Common myeloid progenitor, CD34-positive (primary cell): ENCODE measurements around the gene SSBP3.

ENCODE experiments used
- CTCF ChIA-PET: fragments of 350-600 bp; sonication (Branson Sonifier 250); formaldehyde crosslinking; loops from one replicate; lab custom pipeline; 2021; ENCODE audit warnings: antibody characterized with exemption; lab: Charles Lee
- POLR2A ChIA-PET: fragments of 350-600 bp; sonication (Branson Sonifier 250); formaldehyde crosslinking; loops from one replicate; lab custom pipeline; 2021; ENCODE audit warnings: antibody characterized with exemption; lab: Charles Lee
- DNase-seq, 3 donors: peaks; one replicate each; pipeline versions ENCODE4 v3.0.0 to v3.0.0-alpha.2; 2013
- H3K27ac ChIP-seq, 2 experiments: 1 replicate in 1 of 2; 2 replicates in 1 of 2; pipeline ENCODE4 v1.7.0; 2013; ENCODE audit warnings: inconsistent platforms in 2 of 2, low read length in 2 of 2, mild to moderate bottlenecking in 2 of 2, low read depth in 1 of 2, moderate library complexity in 1 of 2; ENCODE audit not compliant: severe bottlenecking in 2 of 2, insufficient read depth in 1 of 2, poor library complexity in 1 of 2
- H3K27me3 ChIP-seq, 5 experiments: replicated peaks in 2 of 5; 1 replicate in 3 of 5; 2 replicates in 2 of 5; pipeline versions ENCODE4 v1.6.1 to v1.7.0; 2013; ENCODE audit warnings: low read length in 4 of 5, mild to moderate bottlenecking in 2 of 5, moderate library complexity in 2 of 5, inconsistent platforms in 1 of 5; ENCODE audit not compliant: insufficient read depth in 5 of 5, control insufficient read depth in 4 of 5
- H3K36me3 ChIP-seq, 4 experiments: 1 replicate in 2 of 4; 2 replicates in 2 of 4; pipeline versions ENCODE4 v1.6.1 to v1.7.0; 2013; ENCODE audit warnings: low read length in 3 of 4, control low read depth in 1 of 4, mild to moderate bottlenecking in 1 of 4; ENCODE audit not compliant: control insufficient read depth in 4 of 4, insufficient read depth in 4 of 4
- H3K4me1 ChIP-seq, 4 experiments: 1 replicate in 3 of 4; 2 replicates in 1 of 4; pipeline versions ENCODE4 v1.6.1 to v1.7.1; 2013; ENCODE audit warnings: low read length in 3 of 4, mild to moderate bottlenecking in 3 of 4, control low read depth in 1 of 4, inconsistent platforms in 1 of 4, moderate library complexity in 1 of 4; ENCODE audit not compliant: control insufficient read depth in 4 of 4, insufficient read depth in 4 of 4; ENCODE audit errors: control extremely low read depth in 1 of 4
- H3K4me3 ChIP-seq, 7 experiments: 1 replicate in 4 of 7; 2 replicates in 3 of 7; pipeline versions ENCODE4 v1.5.1 to v1.7.0; 2013; ENCODE audit warnings: mild to moderate bottlenecking in 7 of 7, low read length in 6 of 7, moderate library complexity in 6 of 7, inconsistent platforms in 2 of 7, low read depth in 2 of 7, control low read depth in 1 of 7; ENCODE audit not compliant: insufficient read depth in 4 of 7, control insufficient read depth in 1 of 7; ENCODE audit errors: extremely low read depth in 1 of 7
- H3K9me3 ChIP-seq, 5 experiments: 1 replicate in 4 of 5; 2 replicates in 1 of 5; pipeline versions ENCODE4 v1.6.1 to v1.7.1; 2013; ENCODE audit warnings: low read length in 4 of 5, mild to moderate bottlenecking in 2 of 5, inconsistent platforms in 1 of 5, low read depth in 1 of 5, moderate library complexity in 1 of 5; ENCODE audit not compliant: control insufficient read depth in 4 of 5, insufficient read depth in 2 of 5; ENCODE audit errors: control extremely low read depth in 1 of 5
- WGBS: methylation state at CpG from one replicate; pipeline ENCODE4 v1.1.5; 2013; ENCODE audit not compliant: insufficient coverage; 5-methylcytosine and 5-hydroxymethylcytosine counted together

The SSBP3 gene

DNA sequence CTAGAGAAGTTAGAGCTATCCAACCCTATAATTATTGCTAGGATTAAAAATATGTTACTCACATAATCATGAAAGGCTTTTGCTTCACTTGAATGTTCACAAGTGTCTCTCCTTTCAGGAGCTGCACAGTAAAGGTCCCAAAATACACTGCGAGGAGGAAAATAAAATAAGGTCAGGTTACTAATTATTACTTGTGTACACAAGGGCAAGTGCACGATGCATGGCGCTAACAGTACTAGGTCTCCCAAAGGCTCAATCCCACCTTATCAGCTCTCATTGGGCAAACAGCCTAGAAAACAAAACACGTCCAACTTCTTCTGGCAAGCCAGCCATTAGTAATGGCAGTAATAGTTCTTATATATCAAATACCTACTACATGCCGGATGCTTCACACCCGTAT is 4.4 kb downstream of the SSBP3 start:
- POLR2A ChIA-PET = no interaction called here
- Histone ChIP-seq H3K27ac (peak overlapping the region in 1 of 2 experiments; percentile 6), H3K9me3 (no peaks in the 10 kb centered on the region), H3K27me3 (no peaks in the 10 kb centered on the region), H3K4me3 (no peak overlapping the region), H3K4me1 (peaks cover 0 to 41% (median 36%) of the 10 kb centered on the region in 4 experiments), H3K36me3 (peaks cover 8 to 71% (median 55%) of the 10 kb centered on the region in 4 experiments)
- CTCF ChIA-PET = interaction anchor here (0.6 to 2.0 kb wide), 8 partner anchors 14 to 329 kb away, joined by 3 to 8 read pairs (median 4); no protein-coding TSS in a partner anchor
- 100% methylated on average over 1 of the region's 6 CpGs for WGBS
- no peak for DNase-seq

DNA sequence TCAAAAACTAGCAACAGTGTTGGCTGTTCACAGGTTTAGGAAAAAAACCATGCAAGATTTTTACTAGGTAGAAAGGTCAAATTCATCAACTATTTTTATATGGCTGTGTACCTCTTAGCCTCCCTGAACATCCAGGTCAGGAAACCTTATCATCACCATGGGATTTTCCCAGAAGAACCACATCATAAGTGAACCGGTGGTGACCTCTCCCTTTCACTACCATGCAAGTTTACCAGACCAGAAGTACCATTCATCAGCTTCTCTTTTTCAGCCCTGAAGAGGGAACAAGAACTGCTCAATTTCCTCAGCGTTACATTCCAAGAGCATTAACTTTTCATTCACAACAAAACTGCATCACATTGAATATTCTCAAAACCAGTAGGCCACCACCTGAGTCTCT is 5.9 kb downstream of the SSBP3 start:
- CTCF ChIA-PET = interaction anchor here (2.0 kb wide), 1 partner anchor 15 kb away, joined by 6 read pairs; no protein-coding TSS in a partner anchor
- H3K4me1 ChIP-seq = peaks cover 0 to 41% (median 36%) of the 10 kb centered on the region in 4 experiments

DNA sequence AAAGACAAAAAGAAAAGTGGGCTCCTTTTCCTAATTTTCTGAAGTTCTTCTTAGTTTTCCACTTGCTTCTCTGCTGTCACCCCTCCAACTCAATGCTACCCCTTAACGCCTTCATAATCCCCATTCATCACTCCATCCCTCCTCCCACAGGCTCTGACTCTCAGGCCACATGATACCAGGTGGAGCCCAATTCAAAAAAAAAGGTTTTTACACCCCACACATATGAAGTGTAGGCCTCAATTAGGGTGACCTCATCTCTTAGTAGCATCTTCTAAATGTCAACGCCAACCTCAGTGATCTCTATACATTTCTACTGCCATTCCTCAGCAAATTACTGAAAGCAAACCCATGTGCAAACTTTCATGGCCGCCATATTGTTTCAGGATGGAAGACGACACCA is 6.4 kb downstream of the SSBP3 start:
- Histone ChIP-seq H3K27ac (no peak overlapping the region), H3K4me3 (no peak overlapping the region), H3K9me3 (no peaks in the 10 kb centered on the region), H3K4me1 (peaks cover 0 to 37% (median 33%) of the 10 kb centered on the region in 4 experiments), H3K36me3 (peaks cover 10 to 85% (median 64%) of the 10 kb centered on the region in 4 experiments), H3K27me3 (no peaks in the 10 kb centered on the region)
- 97% methylated on average over 4 of the region's 4 CpGs for WGBS
- DNase-seq = no peak
- ChIA-PET POLR2A (no interaction called here), CTCF (interaction anchor here (1.1 to 2.0 kb wide), 2 partner anchors 14 to 90 kb away, joined by 3 to 5 read pairs; no protein-coding TSS in a partner anchor)

More for the DNA sequence above, 5.9 kb downstream of the SSBP3 start:
- peaks cover 8 to 80% (median 60%) of the 10 kb centered on the region in 4 experiments for H3K36me3 ChIP-seq
- no peaks in the 10 kb centered on the region for H3K9me3 ChIP-seq
- no peak overlapping the region for H3K4me3 ChIP-seq
- H3K27me3 ChIP-seq = no peaks in the 10 kb centered on the region
- H3K27ac ChIP-seq = no peak overlapping the region
- POLR2A ChIA-PET = no interaction called here
- DNase-seq = no peak
- 36% methylated on average over 2 of the region's 2 CpGs for WGBS

DNA sequence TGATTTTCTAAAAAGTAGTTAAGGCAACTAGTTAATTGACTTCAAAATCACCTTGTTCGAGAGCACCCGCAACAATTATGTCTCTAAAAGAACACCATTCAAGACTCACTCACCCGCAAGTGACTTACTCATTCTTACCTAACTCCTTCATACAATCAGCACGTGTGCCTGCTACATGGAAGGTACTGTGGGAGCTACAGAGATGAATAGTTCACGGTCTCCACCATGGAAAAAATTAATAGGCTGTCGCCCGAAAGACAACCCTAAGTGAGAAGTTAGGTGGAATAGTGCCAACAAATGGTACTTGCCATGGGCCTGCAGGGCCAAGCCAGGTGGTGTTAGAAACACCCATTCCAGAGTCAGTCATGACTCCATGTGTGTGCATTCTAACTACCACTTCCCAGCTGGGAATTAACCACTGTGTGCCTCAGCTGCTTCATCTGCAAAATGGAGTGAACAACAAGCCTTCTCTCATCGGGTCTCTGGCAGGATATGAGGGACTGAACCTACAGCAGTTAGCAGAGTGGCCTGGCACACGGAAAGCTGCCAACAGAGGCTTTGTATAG is 7.1 kb downstream of the SSBP3 start:
- H3K4me3 ChIP-seq = no peak overlapping the region
- peaks cover 0 to 30% (median 25%) of the 10 kb centered on the region in 4 experiments for H3K4me1 ChIP-seq
- H3K36me3 ChIP-seq = peaks cover 10 to 87% (median 68%) of the 10 kb centered on the region in 4 experiments
- no peaks in the 10 kb centered on the region for H3K27me3 ChIP-seq
- DNase-seq = no peak
- POLR2A ChIA-PET = no interaction called here
- no peak overlapping the region for H3K27ac ChIP-seq
- CTCF ChIA-PET = interaction anchor here (1.1 to 2.0 kb wide), 2 partner anchors 14 to 90 kb away, joined by 3 to 5 read pairs; no protein-coding TSS in a partner anchor
- no peaks in the 10 kb centered on the region for H3K9me3 ChIP-seq
- WGBS = 95% methylated on average over 8 of the region's 9 CpGs

DNA sequence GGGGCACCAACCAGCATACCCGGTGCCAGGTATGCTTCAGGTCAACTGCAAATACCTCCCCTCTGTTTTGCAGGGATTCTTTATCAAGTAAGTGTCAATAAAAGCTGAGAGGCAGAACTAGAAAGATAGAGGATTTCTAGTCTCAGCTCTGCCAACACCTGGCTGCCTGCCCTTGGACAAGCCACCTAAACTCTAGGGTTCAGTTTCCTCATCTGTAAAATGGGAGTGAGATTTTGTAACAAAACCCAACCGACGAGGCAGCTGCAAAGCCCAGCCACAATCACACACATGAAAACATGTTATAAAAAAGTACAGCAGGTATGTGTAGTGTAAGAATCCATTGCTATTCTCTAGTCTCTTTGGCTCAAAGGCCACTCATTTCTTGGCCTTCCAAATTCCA is 8.2 kb downstream of the SSBP3 start:
- Histone ChIP-seq H3K27ac (no peak overlapping the region), H3K4me1 (peaks cover 0 to 20% (median 17%) of the 10 kb centered on the region in 4 experiments), H3K27me3 (no peaks in the 10 kb centered on the region), H3K9me3 (no peaks in the 10 kb centered on the region), H3K4me3 (no peak overlapping the region), H3K36me3 (peaks cover 10 to 90% (median 74%) of the 10 kb centered on the region in 4 experiments)
- WGBS = 100% methylated on average over 1 of the region's 3 CpGs
- ChIA-PET CTCF (interaction anchor here (0.6 to 2.0 kb wide), 4 partner anchors 10 to 149 kb away, joined by 3 to 5 read pairs (median 4); no protein-coding TSS in a partner anchor), POLR2A (interaction anchor here (0.7 kb wide), 1 partner anchor 13 kb away, joined by 3 read pairs; no protein-coding TSS in a partner anchor)
- no peak for DNase-seq

DNA sequence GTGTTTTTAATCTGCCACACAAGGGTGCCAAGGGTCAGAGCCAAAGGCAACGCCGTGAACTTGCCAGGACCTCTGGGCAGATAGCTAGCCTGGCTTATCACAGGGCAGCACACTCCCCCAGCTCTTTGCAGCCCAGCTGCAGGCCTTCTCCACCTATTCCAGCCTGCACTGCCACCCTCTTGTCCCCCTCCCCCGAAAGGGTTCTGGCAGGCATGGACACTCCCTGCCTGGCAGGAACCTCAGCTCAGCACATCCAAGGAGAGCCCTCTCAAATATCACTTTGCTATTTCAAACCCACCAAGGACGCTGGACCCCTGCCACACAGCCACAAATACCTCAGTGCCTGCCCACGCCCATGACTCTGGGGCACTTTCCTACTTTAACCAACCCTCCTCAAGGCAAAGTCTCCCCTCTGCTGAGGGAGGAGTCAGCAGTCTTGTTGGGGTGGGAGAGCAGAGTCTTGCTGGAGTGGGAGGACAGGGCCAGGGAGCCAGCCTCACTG is 9.1 kb downstream of the SSBP3 start:
- H3K27ac ChIP-seq = no peak overlapping the region
- no peaks in the 10 kb centered on the region for H3K27me3 ChIP-seq
- ChIA-PET POLR2A (no interaction called here), CTCF (interaction anchor here (1.4 to 2.0 kb wide), 4 partner anchors 11 to 72 kb away, joined by 3 to 8 read pairs (median 6); no protein-coding TSS in a partner anchor)
- peaks cover 13 to 90% (median 76%) of the 10 kb centered on the region in 4 experiments for H3K36me3 ChIP-seq
- H3K4me3 ChIP-seq = no peak overlapping the region
- H3K9me3 ChIP-seq = no peaks in the 10 kb centered on the region
- H3K4me1 ChIP-seq = peaks cover 0 to 14% (median 13%) of the 10 kb centered on the region in 4 experiments
- peak in 1 of 3 donors; percentile 53 for DNase-seq
- WGBS = 89% methylated on average over 3 of the region's 5 CpGs
